Prostate gland (tissue), 2 donors: ENCODE measurements around the gene NUP88. TPM values are rescaled to one million over a fixed set of nuclear protein-coding genes. Genes with fewer than 3 reads are reported as not detected.
A peak's percentile ranks its signal among the peaks of the same experiment; 100 is the strongest.

Source experiments
- DNase-seq: peaks from one replicate; pipeline ENCODE4 v3.0.0-alpha.2; 2019; ENCODE audit warnings: low spot score
- H3K27ac ChIP-seq, 2 donors: fragments of 200-600 bp; sonication (generic); 2 replicates each; pipeline ENCODE4 v1.5.1; 2017 to 2019
- H3K27me3 ChIP-seq: fragments of 200-600 bp; sonication (generic); replicated peaks from 2 replicates; pipeline ENCODE4 v1.5.1; 2019; ENCODE audit not compliant: insufficient read depth
- H3K36me3 ChIP-seq, 2 donors: fragments of 200-600 bp; sonication (generic); 1 replicate in 1 of 2; 2 replicates in 1 of 2; pipeline versions ENCODE4 v1.5.1 to v1.8.1; 2017 to 2019
- H3K4me1 ChIP-seq: fragments of 200-600 bp; sonication (generic); replicated peaks from 2 replicates; pipeline ENCODE4 v1.5.1; 2019
- H3K4me3 ChIP-seq, 2 donors: fragments of 200-600 bp; sonication (generic); 2 replicates each; pipeline ENCODE4 v1.5.1; 2017 to 2019
- H3K9me3 ChIP-seq: fragments of 200-600 bp; sonication (generic); 2 replicates; pipeline ENCODE4 v1.5.1; 2017
- POLR2A ChIP-seq: fragments of 450-650 bp; IDR thresholded peaks from one replicate; pipeline ENCODE4 v1.6.1; 2016; ENCODE audit warnings: antibody characterized with exemption, mild to moderate bottlenecking
- POLR2AphosphoS5 ChIP-seq: sonication (generic); formaldehyde crosslinking; IDR thresholded peaks from one replicate; pipeline ENCODE4 v1.6.1; 2017; ENCODE audit warnings: antibody characterized with exemption
- WGBS: methylation state at CpG from one replicate; pipeline ENCODE4 v1.1.5; 2018; 5-methylcytosine and 5-hydroxymethylcytosine counted together
- intact Hi-C: fragments of 100-400 bp; cut with DNase I; formaldehyde crosslinking; loops from one replicate; pipeline ENCODE4 v1.14.2; 2022
- total RNA-seq, 2 donors: library from RNA; depleted of rRNA; stranded (reverse); fragments of >200 nt; gene quantifications; one replicate each; pipeline ENCODE4 v1.1.0, GENCODE V29; 2016
- TF ChIP-seq, protein P1 (sequence below), 4 experiments: fragments of 200-600 bp in 2 of 4; fragments of 450-650 bp in 2 of 4; sonication (generic) in 2 of 4; IDR thresholded peaks; 1 replicate in 3 of 4; 2 replicates in 1 of 4; pipeline ENCODE4 v1.5.1; 2016 to 2019; ENCODE audit warnings: antibody characterized with exemption in 4 of 4, mild to moderate bottlenecking in 2 of 4, moderate library complexity in 2 of 4

The NUP88 gene
- total RNA-seq: 100 to 1,000 TPM in 1 of 2 donors, 10 to 100 TPM in 1; 64.8 to 105 TPM

DNA sequence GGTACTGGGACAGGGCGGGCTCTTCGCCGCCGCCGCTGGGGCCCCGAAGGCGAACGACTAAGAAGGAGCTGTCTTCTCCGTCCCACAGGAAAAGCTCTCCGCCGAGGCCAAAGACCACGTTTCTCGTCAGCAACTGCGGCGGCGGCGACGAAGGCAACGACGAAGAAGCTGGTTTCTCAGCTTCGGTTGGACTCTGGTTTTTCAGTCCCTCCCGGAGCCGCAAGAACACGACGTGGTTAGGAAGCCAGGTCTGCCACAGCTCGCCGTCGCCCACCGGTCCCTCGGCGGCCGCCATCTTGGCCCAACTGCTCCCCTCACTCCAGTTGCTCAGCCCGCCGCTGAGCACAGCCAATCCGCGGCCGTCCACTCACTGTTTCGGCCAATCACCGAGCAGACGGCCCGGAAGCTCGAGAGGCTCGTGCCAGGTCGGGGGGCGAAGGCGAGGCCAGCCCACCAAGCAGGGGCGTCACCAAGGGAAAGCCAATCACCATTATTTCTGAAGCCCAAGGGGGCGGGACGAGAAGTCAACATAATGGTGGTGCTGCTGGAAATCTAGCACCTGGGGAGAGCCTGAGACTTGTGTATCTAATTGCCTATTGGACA is at the start of gene NUP88:
TSS of gene NUP88 (minus strand) at position 307 of the 603 bp plus-strand sequence. CDS start at position 295, 12 bp downstream.
- peak; percentile 95 for DNase-seq
- Histone ChIP-seq H3K4me3 (peak within 1 kb of the TSS; percentile 65), H3K36me3 (peaks cover 0 to 8% of the 10 kb centered on the region in 2 donors), H3K27me3 (no peaks in the 10 kb centered on the region), H3K9me3 (no peaks in the 10 kb centered on the region), H3K4me1 (peaks cover 5% of the 10 kb centered on the region), H3K27ac (peak within 1 kb of the TSS; percentile 91)
- WGBS: under 1% methylated on average over 49 of the region's 49 CpGs
- intact Hi-C loops: no loop called here
- TF ChIP-seq POLR2AphosphoS5: peak; percentile 86
- TF ChIP-seq, protein P1, sequence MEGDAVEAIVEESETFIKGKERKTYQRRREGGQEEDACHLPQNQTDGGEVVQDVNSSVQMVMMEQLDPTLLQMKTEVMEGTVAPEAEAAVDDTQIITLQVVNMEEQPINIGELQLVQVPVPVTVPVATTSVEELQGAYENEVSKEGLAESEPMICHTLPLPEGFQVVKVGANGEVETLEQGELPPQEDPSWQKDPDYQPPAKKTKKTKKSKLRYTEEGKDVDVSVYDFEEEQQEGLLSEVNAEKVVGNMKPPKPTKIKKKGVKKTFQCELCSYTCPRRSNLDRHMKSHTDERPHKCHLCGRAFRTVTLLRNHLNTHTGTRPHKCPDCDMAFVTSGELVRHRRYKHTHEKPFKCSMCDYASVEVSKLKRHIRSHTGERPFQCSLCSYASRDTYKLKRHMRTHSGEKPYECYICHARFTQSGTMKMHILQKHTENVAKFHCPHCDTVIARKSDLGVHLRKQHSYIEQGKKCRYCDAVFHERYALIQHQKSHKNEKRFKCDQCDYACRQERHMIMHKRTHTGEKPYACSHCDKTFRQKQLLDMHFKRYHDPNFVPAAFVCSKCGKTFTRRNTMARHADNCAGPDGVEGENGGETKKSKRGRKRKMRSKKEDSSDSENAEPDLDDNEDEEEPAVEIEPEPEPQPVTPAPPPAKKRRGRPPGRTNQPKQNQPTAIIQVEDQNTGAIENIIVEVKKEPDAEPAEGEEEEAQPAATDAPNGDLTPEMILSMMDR (IDR thresholded peaks at IDR 0.05): no peak
- TF ChIP-seq POLR2A: peak; percentile 90

DNA sequence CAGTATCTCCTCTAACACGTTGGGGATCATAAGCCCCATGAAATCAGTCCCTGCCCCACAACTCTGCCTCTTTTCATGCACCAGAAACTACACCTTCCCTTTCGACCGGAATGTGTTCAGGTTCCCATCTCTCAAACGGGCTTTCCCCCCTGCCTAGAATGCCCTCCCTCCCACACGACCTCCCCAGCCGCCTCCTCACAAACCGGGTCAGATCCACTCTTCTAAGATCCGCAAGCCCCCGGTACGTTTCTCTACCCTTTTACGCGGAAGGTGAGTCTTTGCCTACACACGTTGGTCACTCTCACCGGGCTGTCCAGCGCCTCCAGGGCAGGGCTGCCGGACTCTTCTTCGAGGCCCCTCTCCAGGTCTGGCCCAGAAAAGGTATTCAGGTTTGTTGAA is 48.6 kb upstream of the NUP88 start:
- WGBS: under 1% methylated on average over 17 of the region's 17 CpGs
- intact Hi-C loops: loop anchor here (2.0 kb wide), 1 partner anchor 47 kb away; the partner anchor contains the start of gene RPAIN
- H3K27me3 ChIP-seq: no peaks in the 10 kb centered on the region

GRCh38 chr17:5467416-5467815 is 48.0 kb upstream of the NUP88 start:
- Histone ChIP-seq H3K4me1 (peaks cover 3% of the 10 kb centered on the region), H3K27me3 (no peaks in the 10 kb centered on the region), H3K9me3 (no peaks in the 10 kb centered on the region), H3K27ac (no peak overlapping the region), H3K4me3 (peak overlapping the region; percentile 48 to 95), H3K36me3 (no peaks in the 10 kb centered on the region)
- WGBS: 2% methylated on average over 8 of the region's 8 CpGs
- TF ChIP-seq POLR2A: no peak
- DNase-seq: no peak
- intact Hi-C loops: no loop called here

More for the DNA sequence above, 48.6 kb upstream of the NUP88 start:
- H3K36me3 ChIP-seq: no peaks in the 10 kb centered on the region
- H3K27ac ChIP-seq: peak overlapping the region in 1 of 2 donors; percentile 75
- DNase-seq: no peak
- no peaks in the 10 kb centered on the region for H3K9me3 ChIP-seq
- no peak for TF ChIP-seq POLR2A
- TF ChIP-seq, protein P1 (IDR thresholded peaks at IDR 0.05): no peak
- no peak for TF ChIP-seq POLR2AphosphoS5
- peaks cover 3% of the 10 kb centered on the region for H3K4me1 ChIP-seq
- H3K4me3 ChIP-seq: peak overlapping the region; percentile 48 to 95

GRCh38 chr17:5466295-5466694 is 46.8 kb upstream of the NUP88 start:
- Histone ChIP-seq H3K4me1 (peaks cover 3% of the 10 kb centered on the region), H3K4me3 (no peak overlapping the region), H3K27ac (no peak overlapping the region), H3K36me3 (no peaks in the 10 kb centered on the region), H3K9me3 (no peaks in the 10 kb centered on the region), H3K27me3 (no peaks in the 10 kb centered on the region)
- no peak for TF ChIP-seq POLR2AphosphoS5
- WGBS: 81% methylated on average over 4 of the region's 4 CpGs
- intact Hi-C loops: no loop called here
- DNase-seq: no peak

GRCh38 chr17:5464717-5465507 is 45.5 kb upstream of the NUP88 start:
- intact Hi-C loops: no loop called here
- Histone ChIP-seq H3K4me3 (no peak overlapping the region), H3K4me1 (peaks cover 3% of the 10 kb centered on the region), H3K36me3 (no peaks in the 10 kb centered on the region), H3K27ac (no peak overlapping the region), H3K27me3 (no peaks in the 10 kb centered on the region), H3K9me3 (no peaks in the 10 kb centered on the region)
- DNase-seq: no peak
- no peak for TF ChIP-seq POLR2AphosphoS5
- TF ChIP-seq, protein P1 (IDR thresholded peaks at IDR 0.05): no peak
- TF ChIP-seq POLR2A: no peak
- WGBS: 85% methylated on average over 10 of the region's 10 CpGs
